Panc1 (cell line): Measurements from ENCODE around the gene TRMT61B.

ENCODE experiments used
- POLR2AphosphoS5 ChIP-seq: IDR thresholded peaks from 2 replicates; pipeline ENCODE4 v1.6.1; 2012; ENCODE audit warnings: mild to moderate bottlenecking, low read depth, low read length, moderate library complexity
- SIN3A ChIP-seq: IDR thresholded peaks from 2 replicates; pipeline ENCODE4 v1.6.1; 2012; ENCODE audit warnings: low read depth, mild to moderate bottlenecking, low read length, moderate library complexity, borderline replicate concordance; ENCODE audit not compliant: insufficient read depth
- TF ChIP-seq, protein P1 (sequence below): fragments of 450-650 bp; IDR thresholded peaks from 2 replicates; pipeline ENCODE4 v1.5.1; 2017; ENCODE audit warnings: mild to moderate bottlenecking

GRCh38 chr2:28904802-28905457 lies 34.8 kb upstream of the TRMT61B start:
- TF ChIP-seq, protein P1, sequence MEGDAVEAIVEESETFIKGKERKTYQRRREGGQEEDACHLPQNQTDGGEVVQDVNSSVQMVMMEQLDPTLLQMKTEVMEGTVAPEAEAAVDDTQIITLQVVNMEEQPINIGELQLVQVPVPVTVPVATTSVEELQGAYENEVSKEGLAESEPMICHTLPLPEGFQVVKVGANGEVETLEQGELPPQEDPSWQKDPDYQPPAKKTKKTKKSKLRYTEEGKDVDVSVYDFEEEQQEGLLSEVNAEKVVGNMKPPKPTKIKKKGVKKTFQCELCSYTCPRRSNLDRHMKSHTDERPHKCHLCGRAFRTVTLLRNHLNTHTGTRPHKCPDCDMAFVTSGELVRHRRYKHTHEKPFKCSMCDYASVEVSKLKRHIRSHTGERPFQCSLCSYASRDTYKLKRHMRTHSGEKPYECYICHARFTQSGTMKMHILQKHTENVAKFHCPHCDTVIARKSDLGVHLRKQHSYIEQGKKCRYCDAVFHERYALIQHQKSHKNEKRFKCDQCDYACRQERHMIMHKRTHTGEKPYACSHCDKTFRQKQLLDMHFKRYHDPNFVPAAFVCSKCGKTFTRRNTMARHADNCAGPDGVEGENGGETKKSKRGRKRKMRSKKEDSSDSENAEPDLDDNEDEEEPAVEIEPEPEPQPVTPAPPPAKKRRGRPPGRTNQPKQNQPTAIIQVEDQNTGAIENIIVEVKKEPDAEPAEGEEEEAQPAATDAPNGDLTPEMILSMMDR, result no peak
- TF ChIP-seq SIN3A, result no peak
- TF ChIP-seq POLR2AphosphoS5, result no peak
